Endothelial cell of umbilical vein (primary cell): Measurements from ENCODE around the gene KAZN.

ENCODE experiments used
- EZH2 ChIP-seq: IDR thresholded peaks from 2 replicates; pipeline ENCODE4 v1.6.1; 2012; ENCODE audit warnings: borderline replicate concordance, low read depth, mild to moderate bottlenecking, moderate library complexity, low read length, inconsistent platforms; ENCODE audit not compliant: severe bottlenecking
- JUN ChIP-seq: IDR thresholded peaks from 2 replicates; pipeline ENCODE4 v1.6.1; 2011; ENCODE audit warnings: borderline replicate concordance, low read depth; ENCODE audit not compliant: insufficient read length, insufficient read depth
- MYC ChIP-seq: IDR thresholded peaks from one replicate; pipeline ENCODE4 v1.6.1; 2011; ENCODE audit warnings: mild to moderate bottlenecking, low read depth, low read length
- POLR2A ChIP-seq: IDR thresholded peaks from 2 replicates; pipeline ENCODE4 v1.6.1; 2012; ENCODE audit warnings: low read depth, mild to moderate bottlenecking, control low read depth, low read length
- POLR2AphosphoS5 ChIP-seq: IDR thresholded peaks from 2 replicates; pipeline ENCODE4 v1.6.1; 2012; ENCODE audit warnings: low read depth, mild to moderate bottlenecking, control low read depth, low read length, moderate library complexity; ENCODE audit not compliant: insufficient read depth
- TF ChIP-seq, protein P1 (sequence below), 2 donors: IDR thresholded peaks; 1 replicate in 1 of 2; 2 replicates in 1 of 2; pipeline ENCODE4 v1.5.1; 2011; ENCODE audit warnings: low read length in 2 of 2, mild to moderate bottlenecking in 2 of 2, moderate library complexity in 2 of 2, control low read depth in 1 of 2, inconsistent platforms in 1 of 2, low read depth in 1 of 2; ENCODE audit not compliant: insufficient read depth in 1 of 2; ENCODE audit errors: extremely low read depth in 1 of 2
- TF ChIP-seq, protein P2 (sequence below): IDR thresholded peaks from 2 replicates; pipeline ENCODE4 v1.6.1; 2011; ENCODE audit not compliant: insufficient read depth, insufficient read length

- TF ChIP-seq, protein P1, sequence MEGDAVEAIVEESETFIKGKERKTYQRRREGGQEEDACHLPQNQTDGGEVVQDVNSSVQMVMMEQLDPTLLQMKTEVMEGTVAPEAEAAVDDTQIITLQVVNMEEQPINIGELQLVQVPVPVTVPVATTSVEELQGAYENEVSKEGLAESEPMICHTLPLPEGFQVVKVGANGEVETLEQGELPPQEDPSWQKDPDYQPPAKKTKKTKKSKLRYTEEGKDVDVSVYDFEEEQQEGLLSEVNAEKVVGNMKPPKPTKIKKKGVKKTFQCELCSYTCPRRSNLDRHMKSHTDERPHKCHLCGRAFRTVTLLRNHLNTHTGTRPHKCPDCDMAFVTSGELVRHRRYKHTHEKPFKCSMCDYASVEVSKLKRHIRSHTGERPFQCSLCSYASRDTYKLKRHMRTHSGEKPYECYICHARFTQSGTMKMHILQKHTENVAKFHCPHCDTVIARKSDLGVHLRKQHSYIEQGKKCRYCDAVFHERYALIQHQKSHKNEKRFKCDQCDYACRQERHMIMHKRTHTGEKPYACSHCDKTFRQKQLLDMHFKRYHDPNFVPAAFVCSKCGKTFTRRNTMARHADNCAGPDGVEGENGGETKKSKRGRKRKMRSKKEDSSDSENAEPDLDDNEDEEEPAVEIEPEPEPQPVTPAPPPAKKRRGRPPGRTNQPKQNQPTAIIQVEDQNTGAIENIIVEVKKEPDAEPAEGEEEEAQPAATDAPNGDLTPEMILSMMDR (IDR thresholded peaks at IDR 0.05; ENCODE audit: extremely low read depth in 1 of 2, insufficient read depth in 1 of 2, low read depth in 1 of 2, low read length in 2 of 2), result no peak
- TF ChIP-seq POLR2A (no peak), POLR2AphosphoS5 (no peak), EZH2 (no peak), JUN (no peak), MYC (no peak)
- TF ChIP-seq, protein P2, sequence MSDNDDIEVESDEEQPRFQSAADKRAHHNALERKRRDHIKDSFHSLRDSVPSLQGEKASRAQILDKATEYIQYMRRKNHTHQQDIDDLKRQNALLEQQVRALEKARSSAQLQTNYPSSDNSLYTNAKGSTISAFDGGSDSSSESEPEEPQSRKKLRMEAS, result no peak
These were observed 303.0 kb downstream of the KAZN start for GRCh38 chr1:14901371-14901954.
